ENCODE measurements around the gene CEP295NL.
"Not testable (repeated sequence)": the region's sequence is repeated elsewhere in the genome, so short reads cannot be mapped to it uniquely, and the experiment has no call there.

The CEP295NL gene

DNA sequence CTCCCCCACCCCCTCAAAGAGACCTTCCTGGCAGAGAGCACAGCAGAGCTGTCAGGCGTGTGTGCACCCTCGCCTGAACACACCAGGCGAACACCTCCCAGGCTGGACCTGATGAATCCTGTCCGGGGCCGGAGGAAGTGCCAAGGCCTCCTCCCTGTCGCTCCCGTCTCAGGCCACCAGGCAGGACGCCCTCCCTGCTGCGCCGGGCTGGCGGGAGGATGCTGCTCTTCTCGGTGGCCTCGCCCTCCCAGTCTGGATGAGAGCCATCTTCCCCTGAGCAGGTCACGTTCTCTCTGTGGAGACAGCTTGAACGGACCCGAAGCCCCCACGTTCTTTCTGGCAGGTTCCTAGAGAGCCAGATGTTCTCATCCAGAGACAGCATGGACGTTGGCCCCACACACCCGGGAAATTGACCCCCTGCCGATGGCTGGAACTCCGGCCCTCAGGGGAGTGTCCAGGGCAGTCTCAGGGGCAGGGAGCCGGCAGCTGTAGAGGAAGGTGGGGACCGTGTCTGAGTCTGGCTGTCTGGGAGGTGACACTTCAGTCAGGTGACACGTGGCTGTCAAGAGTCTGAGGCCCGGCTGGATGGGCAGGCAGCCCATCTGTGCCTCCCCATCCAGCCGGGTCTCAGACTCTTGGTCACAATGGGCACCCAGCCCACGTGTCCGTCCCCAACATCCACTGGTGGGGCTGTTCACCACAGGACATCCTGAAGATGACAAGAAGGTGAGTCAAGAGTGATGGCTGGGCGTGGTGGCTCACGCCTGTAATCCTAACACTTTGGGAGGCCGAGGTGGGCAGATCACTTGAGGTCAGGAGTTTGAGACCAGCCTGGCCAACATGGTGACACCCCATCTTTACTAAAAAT lies 27.1 kb upstream of the CEP295NL start:
- DNase-seq, result no peak

DNA sequence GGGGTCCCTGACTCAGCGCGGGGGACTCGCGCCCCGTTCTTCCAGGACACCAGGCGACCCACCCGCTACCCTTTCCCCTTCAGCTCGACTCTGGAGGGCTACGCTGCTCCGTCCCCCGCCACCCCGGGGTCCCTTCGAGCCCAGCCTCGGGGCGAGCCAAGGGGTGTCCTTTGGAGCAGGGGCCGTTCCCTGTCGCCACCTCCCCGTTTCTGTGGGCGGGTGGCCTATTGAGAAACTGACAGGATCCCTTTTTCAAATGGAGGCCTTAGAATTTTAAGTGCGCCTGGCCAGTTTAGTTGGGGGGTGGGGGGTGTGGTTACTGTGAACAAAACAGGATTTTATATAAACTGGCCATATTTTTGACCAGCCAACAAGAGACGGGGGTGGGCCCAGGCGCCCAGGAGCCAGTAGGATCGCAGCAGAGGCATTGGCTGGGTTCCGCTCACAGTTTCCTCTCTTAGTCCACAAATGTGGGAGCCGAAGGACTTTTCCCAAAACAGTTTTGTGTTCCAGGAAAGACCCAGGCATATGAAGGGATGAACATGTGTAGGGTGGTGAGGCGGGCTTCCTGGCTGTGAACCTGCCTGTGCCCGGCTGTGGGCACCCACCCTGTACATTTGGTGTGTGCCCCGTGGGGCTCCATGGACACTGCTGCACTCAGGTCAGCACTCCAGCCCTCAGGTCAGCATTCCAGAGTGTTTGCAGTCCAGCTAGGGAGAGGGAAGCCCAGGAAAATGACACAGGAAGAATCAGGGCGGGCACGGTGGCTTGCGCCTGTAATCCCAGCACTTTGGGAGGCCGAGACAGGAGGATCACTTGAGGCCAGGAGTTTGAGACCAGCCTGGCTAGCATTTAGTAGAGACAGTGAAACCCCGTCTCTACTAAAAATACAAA lies 22.9 kb upstream of the CEP295NL start:
- DNase-seq, result no peak

DNA sequence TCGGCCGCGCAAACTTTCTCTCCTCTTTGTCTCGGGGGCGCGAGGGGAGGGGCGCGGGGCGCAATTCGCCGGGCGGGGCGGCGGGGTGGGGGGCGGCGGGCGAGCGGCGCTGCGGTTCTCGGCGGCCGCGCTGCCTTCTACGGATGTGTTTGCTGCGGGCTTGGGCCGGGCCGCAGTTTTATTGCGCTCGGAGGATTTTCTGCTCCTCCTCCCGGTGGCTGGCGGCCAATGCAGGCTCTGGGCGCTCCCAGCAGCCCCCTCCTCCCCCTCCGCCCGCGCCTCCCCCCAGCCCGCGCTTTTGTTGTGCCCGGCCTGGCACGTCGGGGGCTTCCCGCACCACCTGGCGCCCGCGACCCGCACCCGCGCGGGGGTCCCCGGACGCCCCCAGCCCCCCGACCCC lies 22.2 kb upstream of the CEP295NL start, which contains the start of gene TIMP2:
TIMP2 (minus strand) TSS at position 154 of the 400 bp plus-strand sequence. CDS start 299 bp downstream, outside the sequence.
- peak; percentile 51 for DNase-seq

DNA sequence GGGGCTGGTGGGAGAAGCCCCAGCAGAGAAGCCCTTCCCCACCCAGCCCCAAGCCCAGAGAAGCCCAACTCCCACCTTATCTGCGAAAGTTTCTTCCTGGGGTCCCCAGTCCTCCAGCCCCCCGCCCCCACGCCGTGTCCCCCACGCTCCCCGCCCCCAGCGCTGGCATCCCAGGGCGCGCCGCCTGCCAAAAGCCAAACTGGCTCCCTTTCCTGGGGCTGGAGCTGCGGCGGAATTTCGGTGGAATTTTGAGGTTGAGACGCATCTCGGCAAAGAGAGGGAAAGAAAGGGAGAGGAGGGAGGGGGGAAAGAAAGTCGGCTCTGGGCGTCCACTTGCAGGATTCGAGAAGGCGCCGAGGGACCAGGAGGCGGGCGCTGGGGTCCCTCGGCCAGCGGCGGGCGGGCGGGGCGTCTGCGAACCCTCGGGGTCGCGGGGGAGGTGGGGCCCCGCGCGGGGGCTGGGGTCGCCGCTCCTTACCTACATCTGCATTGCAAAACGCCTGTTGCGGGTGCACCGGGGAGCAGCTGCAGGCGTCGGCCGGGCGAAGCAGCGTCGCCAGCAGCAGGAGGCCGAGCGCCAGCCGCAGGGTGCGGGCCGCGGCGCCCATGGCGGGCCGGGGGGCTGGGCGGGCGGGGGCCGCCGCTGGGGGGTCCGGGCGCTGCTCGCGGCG lies 21.6 kb upstream of the CEP295NL start:
- no peak for DNase-seq

DNA sequence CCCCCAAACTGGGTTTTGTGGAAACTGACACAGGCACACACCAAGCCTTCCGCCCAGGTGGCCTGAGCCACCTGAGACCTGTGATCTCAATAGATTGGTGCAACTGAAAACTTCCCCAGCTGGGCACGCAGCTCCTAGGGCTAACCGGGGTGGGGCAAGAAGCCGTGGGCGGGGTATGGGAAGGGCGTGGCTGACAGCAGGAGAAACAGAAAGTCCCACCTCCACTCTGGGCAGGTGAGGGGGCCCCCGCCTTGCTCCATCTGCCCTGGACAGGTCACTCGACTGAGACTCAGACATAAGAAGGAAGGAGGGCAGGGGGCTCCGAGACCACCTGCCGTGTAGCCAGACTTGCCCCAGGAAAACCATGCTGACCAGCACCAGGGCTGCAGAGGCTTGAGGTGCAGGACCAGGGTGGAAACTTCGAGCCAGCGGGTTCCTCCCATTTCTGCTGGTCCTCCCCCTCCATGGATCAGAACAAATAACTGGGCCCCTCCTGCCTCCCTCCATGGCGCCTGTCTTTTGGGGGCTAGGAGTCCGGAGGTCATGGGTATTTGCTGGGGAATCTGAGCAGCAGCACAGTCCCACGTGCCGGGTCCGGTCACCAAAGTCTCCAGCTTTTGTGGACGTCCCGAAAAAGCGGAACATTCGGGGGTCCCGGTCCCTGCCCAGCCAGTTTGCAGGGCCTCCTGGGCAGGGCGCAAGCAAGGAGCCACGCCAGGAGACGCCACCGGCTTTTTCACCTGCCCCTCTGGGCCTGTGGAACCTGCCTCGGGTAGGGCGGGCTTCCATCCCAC lies 20.9 kb upstream of the CEP295NL start:
- peak; percentile 28 for DNase-seq

DNA sequence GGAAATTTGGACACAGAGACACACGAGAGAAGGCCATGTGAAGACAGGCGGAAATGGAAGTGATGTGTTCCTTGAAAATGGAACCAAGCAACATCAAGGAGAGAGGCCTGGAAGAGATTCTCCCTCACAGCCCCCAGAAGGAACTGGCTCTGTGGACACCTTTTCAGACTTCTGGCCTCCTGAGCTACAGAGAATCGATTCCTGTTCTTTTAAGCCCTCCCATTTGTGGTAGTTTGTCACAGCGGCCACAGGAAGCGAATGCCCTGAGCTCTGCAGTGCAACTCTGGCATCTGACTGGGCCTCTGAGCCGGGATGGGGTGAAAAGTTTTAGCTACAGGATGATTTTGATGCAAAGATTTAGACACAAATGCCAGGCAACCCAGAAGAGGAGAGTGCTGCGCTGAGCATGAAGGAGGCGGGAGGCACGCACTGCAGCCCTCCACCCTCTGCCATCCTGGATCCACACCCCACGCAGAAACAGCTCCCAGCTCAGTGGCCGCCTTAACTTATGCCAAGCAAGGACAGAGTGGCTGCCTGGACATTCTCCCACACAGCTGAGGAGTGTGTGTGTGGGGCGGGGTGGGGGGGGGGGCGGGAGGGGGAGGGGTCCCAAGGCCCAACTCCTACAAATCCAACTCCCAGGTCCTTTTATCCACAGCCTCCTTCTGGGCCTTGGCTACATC lies 20.0 kb upstream of the CEP295NL start:
- no peak for DNase-seq

DNA sequence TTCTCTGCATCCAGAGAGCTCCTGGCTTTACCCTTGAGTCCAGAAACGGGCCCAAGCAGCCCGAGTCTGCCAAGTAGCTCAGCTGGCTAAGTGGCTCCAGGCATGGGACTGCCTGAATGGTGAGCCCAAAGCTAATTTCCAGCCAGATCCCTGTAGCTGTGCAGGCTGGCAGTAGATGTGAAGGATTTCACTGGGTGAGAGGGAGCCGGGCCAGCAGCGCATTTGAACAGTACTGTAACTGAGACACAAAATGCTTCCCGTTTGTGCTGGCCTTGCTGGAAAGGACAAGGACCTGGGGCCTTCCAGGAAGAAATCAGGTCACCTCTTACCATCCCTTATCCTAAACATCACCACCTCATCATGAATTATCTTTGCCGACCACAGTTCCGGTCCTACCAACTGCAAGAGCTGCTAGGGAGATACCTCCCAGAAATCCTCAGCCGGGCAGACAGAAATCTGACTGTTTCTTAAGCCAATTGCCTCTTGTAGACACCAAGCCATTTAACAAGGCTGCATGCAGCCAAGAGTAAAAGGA lies 18.5 kb upstream of the CEP295NL start:
- no peak for DNase-seq

DNA sequence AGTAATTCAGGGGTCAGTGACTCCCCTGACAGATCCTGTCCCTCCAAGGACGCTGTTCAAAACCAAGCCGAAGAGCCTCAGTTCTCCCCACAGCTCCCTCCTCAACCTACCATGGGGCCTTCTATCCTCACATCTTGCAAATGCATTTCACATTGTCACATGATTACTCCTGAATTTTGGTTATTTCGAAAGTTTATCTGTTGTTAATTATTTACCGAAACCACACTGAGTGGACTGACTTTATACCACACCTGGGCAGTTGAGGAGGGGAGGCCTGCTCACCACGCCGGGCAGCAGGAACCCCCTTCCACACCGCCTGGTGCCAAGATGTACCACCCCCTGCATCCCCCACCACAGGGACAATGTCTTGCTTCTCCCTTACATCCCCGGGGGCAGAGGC lies 17.5 kb upstream of the CEP295NL start:
- DNase-seq, result no peak

DNA sequence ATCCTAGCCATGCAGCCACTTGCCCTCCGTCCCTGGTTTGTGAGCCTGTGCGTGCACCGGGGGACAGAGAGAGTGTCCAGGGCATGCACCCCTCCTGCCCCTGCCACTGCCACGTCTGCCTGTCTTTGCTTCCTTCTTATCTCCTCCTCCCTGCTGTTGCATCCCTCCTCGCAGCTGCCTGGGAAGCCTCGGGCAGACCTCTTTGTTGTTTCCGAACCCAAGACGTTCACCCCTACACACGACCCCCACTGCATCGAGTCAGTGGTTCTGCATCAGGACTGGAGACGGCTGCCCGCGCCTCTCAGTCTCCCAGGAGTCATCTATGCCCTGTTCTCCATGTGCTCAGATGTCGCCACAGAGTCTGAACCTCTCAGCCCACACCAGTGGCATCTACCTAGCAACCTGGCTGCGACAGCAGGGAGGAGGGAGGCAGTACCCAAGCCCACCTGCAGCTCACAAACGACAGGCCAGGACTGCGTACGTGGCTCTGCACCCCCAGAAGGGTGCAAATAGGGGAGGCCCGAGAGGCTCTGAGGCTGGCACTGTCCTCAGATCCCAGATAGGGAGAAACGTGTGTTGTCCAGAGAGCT lies 17.0 kb upstream of the CEP295NL start:
- DNase-seq, result no peak

DNA sequence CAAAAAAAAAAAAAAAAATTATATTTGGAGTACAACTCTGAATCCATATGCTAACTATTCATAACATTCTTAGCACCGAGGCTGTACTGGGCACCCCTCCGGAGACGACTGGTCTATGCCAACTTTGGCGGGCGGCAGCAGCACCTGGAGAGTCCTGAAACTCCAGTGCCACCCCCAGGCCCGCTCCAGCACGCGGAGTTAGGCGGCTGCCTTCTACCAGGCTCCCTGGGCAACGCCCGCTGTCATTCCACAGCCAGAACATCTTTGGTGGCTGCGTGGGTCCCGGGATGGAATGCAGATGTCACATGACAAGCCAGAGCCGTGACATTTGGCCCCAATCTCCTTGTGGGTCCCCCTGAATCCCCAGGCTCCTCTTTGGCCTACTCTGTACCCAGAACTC lies 16.0 kb upstream of the CEP295NL start:
- no peak for DNase-seq

DNA sequence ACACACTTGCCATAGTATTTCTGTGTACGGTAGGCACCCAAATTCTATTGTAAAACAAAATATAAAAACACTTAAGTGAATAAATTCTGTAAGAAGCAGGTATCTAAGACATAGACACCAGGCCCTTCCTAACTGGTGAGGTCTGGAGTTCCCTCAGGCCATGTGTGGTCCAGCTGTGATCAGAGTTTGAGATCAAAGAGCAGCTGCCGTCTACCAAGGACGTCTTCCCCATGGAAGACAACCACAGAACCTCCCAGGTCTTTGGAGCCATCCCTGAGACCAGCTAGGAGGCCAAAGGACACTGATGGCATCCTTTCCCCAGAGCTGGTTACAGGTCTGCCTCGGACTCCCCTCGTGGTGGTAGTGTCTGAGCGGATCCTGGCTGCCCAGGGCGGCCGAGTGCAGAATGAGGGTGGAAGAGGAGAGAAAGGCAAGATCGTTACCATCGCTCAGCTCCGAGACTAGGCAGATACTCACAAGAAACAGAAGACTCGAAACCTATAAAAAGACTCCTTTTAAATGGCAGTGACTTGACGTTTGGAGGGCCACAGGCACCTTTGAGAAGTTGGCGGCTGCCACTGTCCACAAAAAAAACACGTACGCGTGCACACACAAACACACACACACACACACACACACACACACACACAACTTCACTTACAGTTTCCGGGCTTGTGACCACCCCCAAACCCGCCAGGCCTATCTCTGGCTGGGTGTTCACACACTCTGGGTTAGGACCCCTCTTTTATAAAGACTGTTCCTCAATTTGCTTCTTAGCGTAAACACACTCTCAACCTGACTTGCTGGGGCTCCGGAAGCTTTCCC lies 14.7 kb upstream of the CEP295NL start:
- no peak for DNase-seq

DNA sequence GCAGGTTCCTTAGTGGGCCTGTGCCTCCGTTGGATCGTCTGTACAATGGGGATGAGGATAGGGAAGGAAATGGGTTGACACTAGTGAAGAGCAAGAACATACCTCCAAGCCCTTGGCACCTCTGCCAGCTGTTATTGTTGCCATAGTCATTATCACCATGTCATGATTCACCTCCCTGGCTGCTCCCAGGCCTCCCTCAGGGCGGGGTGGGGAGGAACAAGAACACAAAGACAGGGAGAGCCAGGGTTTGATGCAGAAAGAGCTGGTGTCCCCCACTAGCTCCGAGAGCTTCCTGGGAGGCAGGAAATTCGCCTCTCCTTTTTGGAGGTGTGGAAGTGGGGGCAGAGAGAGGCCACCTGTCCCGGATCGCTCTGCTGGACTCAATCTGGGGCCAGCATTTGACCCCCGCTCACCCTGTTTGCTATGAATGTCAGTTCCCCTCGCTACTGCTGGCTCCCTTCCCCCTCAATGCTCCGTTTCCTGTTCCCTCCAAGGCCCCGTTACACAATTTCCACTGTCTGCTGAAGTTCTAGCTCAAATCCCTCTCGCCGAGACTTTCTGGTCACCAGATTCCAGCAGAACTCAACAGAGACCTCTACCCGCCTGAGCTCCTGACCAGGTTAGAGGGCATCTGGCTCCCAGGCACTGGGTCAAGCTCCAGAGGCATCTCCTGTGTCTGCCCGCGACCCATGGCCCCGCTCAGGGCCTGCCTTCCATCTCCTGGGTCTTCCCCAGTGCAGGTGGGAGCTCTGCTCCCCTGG lies 13.1 kb upstream of the CEP295NL start:
- DNase-seq, result no peak

DNA sequence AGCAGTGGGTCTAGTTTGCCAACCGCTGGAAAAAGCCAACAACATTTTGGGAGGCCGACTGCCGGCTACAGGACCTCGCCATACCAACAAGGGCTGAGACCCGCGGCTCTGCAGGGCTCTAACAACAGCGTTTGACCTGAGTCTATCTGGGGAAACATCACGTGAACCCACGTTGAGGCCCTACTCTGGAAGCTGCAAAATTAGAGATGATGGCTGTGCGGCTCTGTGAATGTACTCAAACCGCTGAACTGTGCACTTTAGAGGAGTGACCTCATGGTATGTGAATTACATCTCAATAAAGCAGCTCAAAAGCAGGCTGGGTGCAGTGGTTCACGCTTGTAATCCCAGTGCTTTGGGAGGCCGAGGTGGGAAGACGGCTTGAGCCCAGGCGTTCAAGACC lies 10.1 kb upstream of the CEP295NL start:
- DNase-seq, result no peak

DNA sequence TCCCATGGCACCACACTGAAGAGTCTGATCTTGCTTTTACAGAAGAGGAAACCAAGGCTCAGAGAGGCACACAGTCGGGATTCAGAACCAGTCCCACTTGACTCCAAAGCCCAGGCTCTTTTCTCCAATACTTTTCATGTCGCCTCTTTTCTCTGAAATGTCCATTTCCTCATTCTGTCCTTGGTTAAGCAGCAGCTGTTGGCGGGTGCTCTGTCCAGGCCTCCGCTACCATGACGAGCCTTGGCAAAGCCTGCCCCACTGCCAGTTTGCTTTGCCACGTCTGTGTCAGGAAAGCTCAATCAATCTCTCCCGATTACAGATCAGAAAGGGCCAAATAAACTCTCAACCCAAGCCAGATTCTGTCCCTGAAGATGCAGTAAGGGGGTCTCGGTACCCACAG lies 9.1 kb upstream of the CEP295NL start:
- DNase-seq, result no peak

DNA sequence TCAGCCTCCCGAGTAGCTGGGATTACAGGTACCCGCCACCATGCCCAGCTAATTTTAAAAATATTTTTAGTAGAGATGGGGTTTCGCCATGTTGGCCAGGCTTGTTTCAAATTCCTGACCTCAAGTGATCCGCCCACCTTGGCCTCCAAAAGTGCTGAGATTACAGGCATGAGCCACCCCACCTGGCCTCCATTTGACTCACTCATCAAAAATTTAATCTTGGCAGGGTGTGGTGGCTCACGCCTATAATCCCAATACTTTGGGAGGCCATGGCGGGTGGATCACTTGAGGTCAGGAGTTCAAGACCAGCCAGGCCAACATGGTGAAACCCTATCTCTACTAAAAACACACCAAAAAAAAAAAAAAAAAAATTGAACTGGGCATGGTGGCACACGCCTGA lies 8.5 kb upstream of the CEP295NL start:
- DNase-seq, result not testable (repeated sequence)

DNA sequence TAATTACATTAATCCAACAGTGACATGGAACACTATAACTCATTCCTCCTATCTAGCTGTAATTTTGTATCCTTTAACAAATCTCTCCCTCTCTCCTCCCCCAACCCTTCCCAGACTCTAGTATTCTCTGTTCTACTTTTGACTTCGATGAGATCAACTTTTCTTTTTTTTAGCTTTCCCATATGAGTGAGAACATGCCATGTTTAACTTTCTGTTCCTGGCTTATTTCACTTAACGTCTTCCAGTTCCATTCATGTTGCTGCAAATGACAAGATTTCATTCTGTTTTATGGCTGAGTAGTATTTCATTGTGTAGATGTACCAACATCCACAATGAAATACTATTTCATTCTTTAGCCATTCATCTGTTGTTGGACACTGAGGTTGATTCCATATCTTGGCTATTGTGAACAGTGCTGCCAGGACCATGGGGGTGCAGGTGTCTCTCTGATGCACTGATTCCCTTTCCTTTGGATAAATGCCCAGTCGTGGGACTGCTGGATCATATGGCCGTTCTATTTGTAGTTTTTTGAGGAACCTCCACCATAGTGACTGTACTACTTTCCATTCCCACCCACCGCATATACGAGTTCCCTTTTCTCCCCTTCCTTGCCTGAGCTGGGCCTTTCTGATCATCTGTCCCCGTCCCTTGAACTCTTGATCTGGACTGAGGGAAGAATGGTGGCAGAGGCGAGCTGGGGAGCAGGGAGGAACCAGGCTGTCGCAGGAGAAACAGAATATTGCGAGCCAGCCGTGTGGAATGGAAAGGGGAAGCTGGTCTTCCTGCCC lies 7.7 kb upstream of the CEP295NL start:
- DNase-seq, result no peak

DNA sequence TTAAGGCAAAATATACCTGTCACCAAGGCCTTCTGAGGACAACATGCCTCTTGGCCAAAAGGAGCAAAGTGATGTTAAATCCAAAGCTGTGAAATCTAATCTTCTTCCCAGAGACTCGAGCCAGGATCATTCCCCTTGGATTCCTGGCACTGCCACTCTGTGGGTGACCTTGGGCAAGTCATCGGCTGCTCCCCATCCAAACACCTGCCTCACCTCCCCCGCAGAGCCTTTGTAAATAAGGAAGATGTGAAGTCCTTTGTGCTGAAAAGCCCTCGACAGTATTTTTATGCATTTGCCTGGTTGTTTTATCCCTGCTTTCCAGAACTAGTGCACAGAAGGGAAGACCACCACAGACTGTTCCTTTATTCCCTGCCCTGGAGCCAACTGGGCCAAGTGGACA lies 5.4 kb upstream of the CEP295NL start:
- no peak for DNase-seq

DNA sequence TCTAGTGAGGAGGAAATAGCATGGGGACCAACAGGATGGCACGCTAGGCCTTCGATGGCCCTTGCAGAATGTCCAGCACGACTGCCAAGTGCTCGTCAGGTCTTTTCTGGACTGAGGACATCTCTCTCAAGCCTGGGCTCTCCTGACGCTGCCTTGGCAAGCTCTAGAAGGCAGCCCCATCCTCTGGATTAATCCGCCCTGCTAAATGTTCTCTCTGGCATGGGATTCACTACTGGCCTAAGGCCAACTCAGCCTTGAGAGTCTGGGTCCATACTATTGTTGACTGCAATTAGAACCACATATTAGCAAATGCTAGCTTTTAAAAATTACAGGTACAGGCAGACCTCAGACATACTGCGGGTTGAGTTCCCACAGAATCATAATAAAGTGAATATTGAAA lies 2.5 kb upstream of the CEP295NL start:
- DNase-seq, result no peak

Measured in effector CD4-positive, alpha-beta T cell (primary cell).